Measurements from ENCODE around the gene SLC16A6.
"Not testable (repeated sequence)": the region's sequence is repeated elsewhere in the genome, so short reads cannot be mapped to it uniquely, and the experiment has no call there.

DNA sequence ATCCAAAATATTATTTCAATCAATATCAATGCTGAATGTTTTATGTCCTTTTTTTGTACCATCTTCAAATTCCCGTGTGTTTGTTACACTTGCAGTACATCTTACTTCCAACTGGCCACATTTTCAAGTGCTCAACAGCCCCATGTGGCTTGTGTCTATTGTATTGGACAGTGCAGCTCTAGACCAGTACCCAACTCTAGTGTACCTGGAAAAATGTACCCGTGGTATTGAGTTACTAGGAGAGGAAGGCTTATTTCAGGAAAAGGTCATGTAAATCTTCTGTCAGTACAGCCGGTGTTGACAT, 31.3 kb downstream of the SLC16A6 start:
- TF ChIP-seq EZH2 (IDR thresholded peaks at IDR 0.05; ENCODE audit: insufficient read depth, poor library complexity, severe bottlenecking); EZH2phosphoT487 (IDR thresholded peaks at IDR 0.05; ENCODE audit: insufficient read depth, low read depth): not testable (repeated sequence)

All from GM23248 (cell line).